Stimulated activated CD8-positive, alpha-beta memory T cell treated with anti-CD3 and anti-CD28 coated beads, Interleukin-7, amount 100 ng/mL, for 24 hours (primary cell): ENCODE results near the gene CALM3.
"Not testable (repeated sequence)": the region's sequence is repeated elsewhere in the genome, so short reads cannot be mapped to it uniquely, and the experiment has no call there.

Experiments
- DNase-seq: peaks from one replicate; pipeline ENCODE4 v3.0.0-alpha.2; 2020; ENCODE audit warnings: low read depth

Gene CALM3

GRCh38 chr19:46615966-46616365 is 14.8 kb downstream of the CALM3 start:
- DNase-seq = no peak

DNA sequence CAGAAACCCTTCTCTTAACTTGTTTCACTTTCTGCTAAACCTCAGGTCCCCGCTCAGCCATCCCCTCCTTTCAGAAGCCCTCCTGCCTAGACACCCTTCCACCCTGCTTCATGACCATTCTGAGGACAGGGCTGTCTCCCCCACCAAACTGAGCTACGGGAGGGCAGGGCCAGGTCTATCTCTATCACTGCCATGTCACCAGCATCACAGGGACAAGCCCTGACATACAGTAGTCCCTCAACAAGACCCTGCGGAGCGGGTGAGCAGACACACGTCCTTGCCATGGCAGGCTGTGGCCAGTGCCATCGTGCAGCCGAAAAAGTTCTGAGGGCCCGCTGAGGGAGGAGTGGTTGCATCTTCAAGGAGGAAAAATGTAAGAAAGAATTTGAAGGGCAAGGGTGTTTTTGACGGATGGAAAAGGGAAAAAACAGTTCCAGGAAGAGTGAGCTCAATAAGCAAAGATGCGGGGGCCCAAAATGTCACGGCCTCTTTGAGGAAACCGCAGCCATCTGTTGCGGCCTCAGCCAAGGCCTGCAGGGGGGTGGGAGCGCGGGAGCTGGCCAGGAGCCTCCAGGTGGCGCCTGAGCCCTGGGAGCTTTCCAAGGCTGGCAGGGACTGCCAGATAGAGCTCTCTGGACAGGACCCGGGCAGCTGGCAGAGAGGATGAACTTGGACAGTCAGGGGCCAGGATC is 15.6 kb downstream of the CALM3 start:
- no peak for DNase-seq

- DNase-seq = no peak
These were observed 16.5 kb downstream of the CALM3 start for GRCh38 chr19:46617601-46618000.

DNA sequence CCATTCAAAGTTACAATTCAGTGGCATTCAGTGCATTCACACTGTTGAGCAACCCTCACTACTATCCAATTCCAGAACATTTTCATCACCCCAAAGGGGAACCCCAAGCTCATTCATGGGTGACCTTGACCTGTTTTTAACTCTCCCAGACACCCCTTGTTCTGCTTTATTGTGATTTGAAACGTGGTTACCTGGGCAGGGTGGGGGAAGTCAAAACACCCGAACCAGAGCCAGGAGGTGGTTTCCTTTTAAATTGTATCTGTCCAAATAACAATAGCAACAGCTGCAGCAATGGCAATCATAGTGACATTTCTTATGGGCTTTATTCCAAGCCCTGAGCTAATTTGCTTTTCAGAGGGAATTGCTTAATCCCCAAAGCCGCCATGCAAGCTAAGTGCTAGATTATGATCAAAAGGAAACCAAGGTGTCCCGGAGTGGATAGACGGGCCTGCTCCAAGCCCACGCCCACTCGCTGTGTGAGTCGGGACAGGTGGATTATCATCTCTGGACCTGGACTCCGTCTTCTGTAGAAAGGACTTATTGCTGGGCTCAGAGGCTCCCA is 17.6 kb downstream of the CALM3 start:
- DNase-seq = no peak

DNA sequence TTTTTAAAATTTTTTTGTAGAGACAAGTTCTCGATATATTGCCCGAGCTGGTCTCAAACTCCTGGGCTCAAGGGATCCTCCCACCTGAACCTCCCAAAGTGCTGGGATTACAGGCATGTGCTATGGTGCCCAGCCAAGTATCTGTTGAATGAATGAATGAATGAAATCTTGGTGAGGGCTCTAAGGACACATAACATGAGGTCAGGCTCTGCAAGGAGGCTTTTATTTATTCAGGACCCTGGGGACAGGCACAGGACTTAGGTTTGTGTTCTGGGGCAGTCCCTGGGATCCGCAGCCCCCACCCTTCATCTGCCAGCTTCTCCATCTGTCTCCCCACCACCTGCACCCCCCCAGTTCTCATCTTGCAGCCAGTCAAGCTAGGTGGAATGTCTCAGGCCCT is 19.1 kb downstream of the CALM3 start:
- DNase-seq = no peak

- DNase-seq = no peak
These were observed 19.6 kb downstream of the CALM3 start for GRCh38 chr19:46620716-46621115.

- DNase-seq = no peak
These were observed 20.3 kb downstream of the CALM3 start for GRCh38 chr19:46621191-46622117.

- no peak for DNase-seq
These were observed 21.0 kb downstream of the CALM3 start for GRCh38 chr19:46622118-46622446.

DNA sequence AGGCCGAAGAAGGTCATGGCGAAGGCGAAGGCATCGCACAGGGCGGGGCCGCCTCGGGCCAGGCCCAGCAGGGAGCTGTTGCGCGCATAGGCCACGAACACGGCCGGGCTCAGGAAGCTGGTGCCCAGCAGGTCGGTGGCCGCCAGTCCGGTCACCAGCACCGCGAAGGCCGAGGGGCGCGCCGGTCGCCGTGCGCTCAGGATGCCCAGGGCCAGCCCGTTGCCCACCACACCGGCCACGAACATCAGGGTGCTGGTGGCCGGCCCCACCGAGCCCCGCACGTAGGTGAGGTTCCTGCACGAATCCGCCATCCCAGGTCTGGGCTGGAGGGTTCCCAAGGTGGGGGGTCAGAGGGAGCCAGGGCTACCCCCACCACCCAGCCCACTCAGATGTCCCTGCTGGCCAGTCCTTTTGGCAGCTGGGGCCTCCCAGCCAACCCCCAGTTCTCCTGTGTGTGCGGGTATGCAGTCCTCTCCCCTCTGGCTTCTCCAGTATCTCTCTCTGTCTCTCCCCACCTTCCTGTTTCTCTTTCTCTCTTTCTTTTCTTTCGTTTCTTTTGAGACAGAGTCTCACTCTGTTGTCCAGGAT is 22.9 kb downstream of the CALM3 start:
- no peak for DNase-seq

- DNase-seq = no peak
These were observed 24.0 kb downstream of the CALM3 start, which contains the start of gene PTGIR for GRCh38 chr19:46624958-46625661. Gene PTGIR, minus strand, starts transcription at chr19:46625089. Its CDS starts 864 bp downstream, at chr19:46624225.

- DNase-seq = no peak
These were observed 24.6 kb downstream of the CALM3 start for GRCh38 chr19:46625731-46626130.

- no peak for DNase-seq
These were observed 25.3 kb downstream of the CALM3 start for GRCh38 chr19:46626446-46626845.

- not testable (repeated sequence) for DNase-seq
These were observed 27.8 kb downstream of the CALM3 start for GRCh38 chr19:46628970-46629369.

DNA sequence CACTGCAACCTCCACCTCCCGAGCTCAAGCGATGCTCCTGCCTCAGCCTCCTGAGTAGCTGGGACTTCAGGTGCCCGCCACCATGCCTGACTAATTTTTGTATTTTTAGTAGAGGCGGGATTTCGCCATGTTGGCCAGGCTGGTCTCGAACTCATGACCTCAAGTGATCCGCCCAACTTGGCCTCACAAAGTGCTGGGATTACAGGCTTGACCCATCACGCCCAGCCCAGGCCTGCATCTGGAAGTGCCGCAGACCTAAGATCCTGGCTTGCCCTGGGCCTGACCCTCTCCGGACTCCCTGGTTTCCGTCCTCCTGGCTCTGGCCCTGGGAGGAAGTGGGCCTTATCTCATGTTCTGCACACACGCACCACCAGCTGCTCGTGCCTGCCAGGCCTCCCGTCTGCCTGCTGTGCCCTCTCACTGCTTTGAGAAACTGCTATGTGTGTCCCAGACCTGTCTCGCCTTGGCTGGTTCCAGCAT is 28.5 kb downstream of the CALM3 start:
- no peak for DNase-seq

DNA sequence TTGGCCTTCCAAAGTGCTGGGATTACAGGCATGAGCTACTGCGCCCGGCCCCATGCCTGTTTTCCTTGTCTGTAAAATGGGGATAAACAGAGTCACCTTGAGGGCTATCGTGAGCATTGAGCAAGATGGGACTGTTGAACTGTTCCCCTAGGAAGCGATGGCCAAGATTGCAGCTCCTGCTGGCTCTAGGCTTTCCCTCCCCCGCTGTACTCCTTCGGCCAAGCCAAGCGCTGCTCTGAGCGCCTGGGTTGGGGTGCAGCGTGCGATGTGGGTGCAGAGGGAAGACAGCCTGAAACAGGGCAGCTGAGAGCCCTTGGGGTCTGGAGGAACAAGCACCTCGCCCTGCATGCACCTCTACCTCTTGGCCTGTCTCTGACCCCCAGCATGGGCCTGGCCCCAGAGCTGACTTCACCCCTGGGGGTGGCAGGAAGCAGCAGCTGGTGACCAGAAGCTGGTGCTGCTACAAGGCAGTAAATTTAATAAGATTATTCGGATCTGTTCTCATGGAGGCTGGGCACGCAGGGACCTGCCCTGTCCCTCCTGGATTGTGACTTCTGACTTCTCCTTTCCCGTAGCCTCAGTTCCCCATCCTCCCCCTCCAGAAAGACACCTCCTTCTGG is 29.6 kb downstream of the CALM3 start:
- DNase-seq = no peak

DNA sequence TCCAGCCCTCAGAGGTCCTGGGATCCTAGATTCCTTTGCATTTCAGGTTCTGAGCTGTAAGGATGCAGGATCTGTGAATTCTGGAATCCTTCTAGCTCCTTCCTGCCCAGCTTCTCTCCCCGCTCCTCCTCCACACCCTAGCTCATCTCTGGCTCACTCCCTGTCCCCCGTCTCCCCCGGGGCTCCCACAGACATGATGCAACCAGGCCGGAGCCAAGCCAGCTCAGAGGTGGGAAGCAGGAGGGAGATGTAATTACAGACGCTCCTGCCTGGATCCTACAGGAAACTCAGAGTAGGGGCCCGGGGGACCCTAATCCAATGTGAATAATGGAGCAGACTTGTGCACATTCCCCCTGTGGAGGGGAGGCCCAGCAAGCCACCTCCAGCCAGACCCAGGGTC is 30.4 kb downstream of the CALM3 start:
- DNase-seq = no peak

DNA sequence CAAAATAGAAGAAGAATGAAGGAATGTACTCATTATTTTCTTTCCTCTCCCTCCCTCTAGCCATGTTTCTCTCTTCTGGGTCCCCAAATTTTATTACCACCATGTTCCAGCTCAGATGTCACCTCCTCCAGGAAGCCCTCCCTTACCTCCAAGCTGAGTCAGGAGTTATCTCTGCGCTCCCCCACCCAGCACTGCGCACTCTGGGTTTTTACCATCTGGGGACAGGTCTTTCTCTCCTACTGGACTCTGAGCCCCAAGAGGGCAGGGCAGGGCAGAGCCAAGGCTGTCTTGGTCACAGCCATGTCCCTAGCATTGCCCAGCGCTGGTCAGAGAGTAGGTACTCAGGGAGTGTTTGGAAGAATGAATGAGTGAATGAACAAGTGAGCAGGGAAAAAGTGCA is 32.0 kb downstream of the CALM3 start:
- no peak for DNase-seq

DNA sequence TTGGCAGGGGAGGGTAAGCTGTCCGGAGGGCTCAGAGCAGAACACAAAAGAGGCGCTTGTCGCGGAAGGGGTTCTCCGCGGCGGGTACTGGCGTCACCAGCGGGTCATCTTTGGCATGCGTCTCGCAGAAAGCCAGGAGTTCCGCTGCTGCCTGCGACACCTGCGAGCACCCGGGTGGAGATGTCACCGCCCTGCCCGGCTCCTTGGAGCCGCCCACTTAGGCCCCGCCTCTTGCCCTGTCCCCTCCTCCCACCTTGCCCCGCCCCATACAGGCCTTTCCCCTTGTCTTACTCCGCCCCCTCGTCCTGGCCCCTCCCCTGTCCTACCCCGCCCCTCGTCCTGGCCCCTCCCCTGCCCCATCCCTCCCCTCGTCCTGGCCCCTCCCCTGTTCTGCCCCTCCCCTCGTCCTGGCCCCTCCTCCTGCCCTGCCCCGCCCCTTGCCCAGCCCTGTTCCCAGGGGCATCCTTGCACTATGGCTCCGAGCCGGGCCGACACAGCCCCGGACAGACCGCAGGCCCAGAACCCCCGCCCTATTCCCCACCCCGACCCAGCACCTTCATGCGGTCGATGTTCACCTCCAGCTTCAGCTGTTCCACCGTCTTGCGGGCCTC is 33.0 kb downstream of the CALM3 start:
- DNase-seq = peak; percentile 90

GRCh38 chr19:46634656-46635218 is 33.6 kb downstream of the CALM3 start:
- DNase-seq = no peak

DNA sequence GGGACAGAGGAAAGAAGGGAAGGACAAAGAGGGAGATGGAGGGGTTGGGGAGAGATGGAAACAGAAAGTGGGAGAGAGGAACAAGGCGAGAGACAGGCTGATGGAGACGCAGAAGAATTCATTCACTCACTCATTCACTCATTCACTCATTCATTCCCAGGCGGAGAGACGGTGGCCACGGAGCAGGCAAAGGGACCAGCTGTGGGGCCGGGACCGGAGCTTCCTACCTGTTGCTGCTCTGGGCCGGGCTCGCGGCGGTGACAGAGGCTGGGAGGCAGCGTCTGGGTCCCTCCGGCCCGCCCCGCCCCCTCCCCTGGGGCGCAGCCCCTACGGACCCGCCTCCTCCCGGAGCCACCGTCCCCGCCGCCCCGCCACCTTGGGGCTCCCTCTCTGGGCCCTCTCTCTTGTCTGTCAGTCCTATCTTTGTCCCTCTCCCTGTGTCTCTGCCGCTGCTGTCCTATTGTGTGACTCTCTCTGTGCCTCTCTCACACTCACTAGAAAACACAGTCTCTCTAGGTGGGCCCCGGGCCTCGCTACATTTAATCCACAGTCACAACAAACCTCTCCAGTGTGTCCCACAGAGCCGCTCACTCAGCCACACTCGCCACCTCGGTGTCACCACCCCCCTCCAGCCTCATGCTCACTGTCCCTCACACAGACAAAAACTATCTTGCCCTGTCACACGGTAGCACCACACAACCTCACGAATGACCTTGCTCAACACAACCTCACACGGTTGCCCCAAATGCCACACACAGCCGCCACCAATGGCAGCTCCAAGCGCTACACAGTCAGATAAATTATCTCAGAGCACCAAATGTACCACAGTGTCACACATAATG is 35.0 kb downstream of the CALM3 start, which contains the start of gene GNG8:
TSS of gene GNG8 (minus strand) at position 283 of the 842 bp plus-strand sequence. CDS start 1,520 bp downstream, outside the sequence.
- no peak for DNase-seq
